Measurements from ENCODE around the gene RAP1GAP2.

- TF ChIP-seq CTCF (IDR thresholded peaks at IDR 0.05) (no peak), POLR2A (IDR thresholded peaks at IDR 0.05) (no peak)
Measured at GRCh38 chr17:2954898-2955445, 158.7 kb downstream of the RAP1GAP2 start.

All from heart left ventricle (tissue), 13 donors.